Kidney capillary endothelial cell (primary cell): Measurements from ENCODE around the gene ATP8A1.

Source experiments
- DNase-seq: peaks from one replicate; pipeline ENCODE4 v3.0.0-alpha.2; 2018; ENCODE audit warnings: low spot score

The ATP8A1 gene

DNA sequence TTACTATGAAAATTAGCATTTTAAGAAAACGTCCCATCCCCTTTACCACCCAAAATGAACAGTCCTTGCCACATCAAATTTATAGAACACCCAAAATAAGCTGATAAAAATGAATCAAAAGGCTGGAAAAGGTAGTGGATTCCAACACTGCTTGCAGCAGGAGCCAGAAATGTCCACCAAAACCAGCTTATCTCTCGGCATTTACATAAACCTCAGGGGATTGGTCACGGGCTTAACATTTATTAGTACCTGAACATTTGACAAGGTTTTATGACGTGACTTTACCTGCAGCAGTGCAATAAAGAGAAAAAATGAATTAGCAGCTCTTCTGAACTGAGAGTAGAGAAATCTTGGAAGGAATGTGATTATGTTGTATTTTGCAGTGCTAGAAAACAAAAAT is 31.6 kb downstream of the ATP8A1 start:
- DNase-seq, result no peak

DNA sequence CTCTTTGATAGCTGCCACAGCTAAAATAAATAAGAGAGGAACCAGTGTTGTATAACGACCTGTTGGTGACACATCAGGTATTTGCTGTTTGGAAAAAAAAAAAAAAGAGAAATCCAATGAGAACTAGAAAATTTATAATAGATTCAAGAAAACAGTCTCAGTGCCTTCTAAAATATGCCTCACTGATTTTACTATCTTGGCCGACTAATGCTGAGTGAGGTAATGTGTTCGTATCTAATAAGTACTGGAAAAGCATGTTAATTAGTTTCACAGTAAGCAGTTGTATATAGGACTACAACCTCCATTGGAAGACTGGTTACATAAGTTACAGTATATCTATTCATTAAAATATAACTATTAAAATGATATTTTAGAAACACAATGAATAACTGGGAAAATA is 32.4 kb downstream of the ATP8A1 start:
- DNase-seq, result no peak

DNA sequence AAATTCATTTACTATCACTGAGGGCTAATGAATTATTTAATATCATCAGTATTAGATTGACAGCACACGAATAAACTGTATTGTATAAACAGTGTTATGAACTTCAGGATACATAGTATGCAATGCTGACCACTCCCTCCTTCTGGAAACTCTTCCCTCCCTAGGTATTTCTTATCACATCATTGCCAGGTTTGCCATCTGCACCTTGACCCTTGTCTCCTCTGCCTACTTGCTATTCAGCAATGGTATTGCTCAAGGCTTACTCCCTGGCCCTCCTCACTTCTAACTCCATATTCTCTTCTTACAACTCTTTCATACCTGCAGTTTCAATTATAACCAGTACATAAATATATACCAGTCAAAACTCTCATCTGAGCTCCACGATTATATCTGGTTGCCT is 38.9 kb downstream of the ATP8A1 start:
- DNase-seq, result no peak

GRCh38 chr4:42617030-42617429 is 39.9 kb downstream of the ATP8A1 start:
- no peak for DNase-seq

- DNase-seq, result no peak
Measured at GRCh38 chr4:42616572-42616971, 40.3 kb downstream of the ATP8A1 start.

DNA sequence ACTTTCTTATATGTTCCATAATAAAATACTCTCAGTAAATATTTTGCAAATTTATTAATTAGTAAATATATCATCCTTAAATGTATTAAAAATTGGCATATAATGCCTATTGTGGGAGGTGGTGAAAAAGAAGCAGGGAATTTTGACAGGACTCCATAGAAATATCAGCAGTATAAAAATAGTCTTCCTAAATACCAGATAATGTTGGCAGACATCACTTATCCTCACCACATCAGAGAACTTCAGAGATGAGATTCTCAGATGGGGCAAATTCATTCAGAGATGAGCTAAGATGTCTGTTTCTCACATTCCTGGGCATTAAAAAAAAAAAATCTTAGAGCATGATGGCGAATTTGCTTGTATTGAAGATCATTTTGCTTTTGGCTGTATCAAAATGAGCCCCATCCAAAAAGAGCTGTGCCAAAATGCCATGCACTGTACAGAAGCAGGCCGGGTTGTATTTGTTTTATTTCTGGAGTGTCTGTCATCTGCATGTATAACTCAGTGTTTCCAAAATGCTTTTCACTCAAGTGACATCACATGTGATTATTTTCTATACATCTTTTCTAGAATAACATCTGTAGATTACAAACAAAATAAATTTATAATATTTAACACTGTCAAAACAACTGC is 41.7 kb downstream of the ATP8A1 start:
- no peak for DNase-seq

- no peak for DNase-seq
Measured at GRCh38 chr4:42612898-42613297, 44.0 kb downstream of the ATP8A1 start.

DNA sequence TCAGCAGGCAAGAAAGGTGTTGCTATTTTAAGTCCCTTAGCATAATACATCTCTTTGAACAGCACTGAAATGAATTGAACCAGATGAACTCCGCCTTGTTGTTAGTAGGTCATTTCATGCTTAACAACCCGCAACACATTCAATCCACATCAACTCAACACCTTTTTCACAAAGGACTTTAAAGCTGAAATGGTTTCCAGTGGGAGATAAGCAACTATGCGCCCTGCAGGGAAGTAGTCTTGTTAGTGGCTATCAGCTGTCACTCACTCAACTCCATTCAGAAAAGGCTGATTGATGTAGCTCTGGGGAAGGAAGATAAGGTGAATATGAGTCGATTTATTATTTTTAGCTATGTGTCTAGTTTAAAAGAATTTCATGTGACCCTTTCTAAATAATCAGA is 46.0 kb downstream of the ATP8A1 start:
- DNase-seq, result no peak

GRCh38 chr4:42609051-42609450 is 47.9 kb downstream of the ATP8A1 start:
- DNase-seq, result no peak

DNA sequence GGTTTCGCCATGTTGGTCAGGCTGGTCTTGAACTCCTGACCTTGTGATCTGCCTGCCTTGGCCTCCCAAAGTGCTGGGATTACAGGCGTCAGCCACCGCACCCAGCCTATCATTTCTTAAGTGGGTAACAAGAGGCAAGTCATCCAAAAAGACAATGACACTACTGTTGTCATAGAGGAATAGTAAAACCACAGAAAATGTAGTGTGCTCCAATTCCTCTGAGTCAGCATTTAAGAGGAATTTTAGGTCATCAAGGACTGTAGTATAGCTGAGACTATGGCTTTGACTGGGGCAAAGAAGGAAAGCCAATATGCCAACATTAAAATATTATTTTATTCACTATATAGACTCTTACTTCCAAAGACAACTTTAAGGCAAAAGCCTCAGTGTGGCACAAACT is 48.4 kb downstream of the ATP8A1 start:
- no peak for DNase-seq

- DNase-seq, result no peak
Measured at GRCh38 chr4:42607011-42607726, 49.7 kb downstream of the ATP8A1 start.

GRCh38 chr4:42605264-42605663 is 51.6 kb downstream of the ATP8A1 start:
- no peak for DNase-seq

DNA sequence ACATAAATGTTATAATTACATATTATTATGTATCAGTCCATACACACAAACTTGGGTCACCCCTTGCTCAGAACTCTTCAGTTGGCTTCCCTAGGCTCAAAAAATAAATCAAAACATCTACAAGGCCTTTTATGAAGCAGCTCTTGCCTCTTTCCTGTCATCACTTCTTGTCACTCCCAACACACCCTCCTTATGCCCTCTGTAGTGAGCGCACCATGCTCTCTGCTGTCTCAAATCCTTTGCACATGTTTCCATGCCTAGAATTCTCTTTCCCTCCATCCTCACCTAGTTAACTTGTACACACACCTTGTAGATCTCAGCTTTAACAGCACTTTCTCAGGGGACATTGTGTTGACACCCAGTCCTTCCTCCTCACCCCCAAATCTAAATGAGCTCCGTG is 53.0 kb downstream of the ATP8A1 start:
- no peak for DNase-seq

- no peak for DNase-seq
Measured at GRCh38 chr4:42600578-42600977, 56.3 kb downstream of the ATP8A1 start.

DNA sequence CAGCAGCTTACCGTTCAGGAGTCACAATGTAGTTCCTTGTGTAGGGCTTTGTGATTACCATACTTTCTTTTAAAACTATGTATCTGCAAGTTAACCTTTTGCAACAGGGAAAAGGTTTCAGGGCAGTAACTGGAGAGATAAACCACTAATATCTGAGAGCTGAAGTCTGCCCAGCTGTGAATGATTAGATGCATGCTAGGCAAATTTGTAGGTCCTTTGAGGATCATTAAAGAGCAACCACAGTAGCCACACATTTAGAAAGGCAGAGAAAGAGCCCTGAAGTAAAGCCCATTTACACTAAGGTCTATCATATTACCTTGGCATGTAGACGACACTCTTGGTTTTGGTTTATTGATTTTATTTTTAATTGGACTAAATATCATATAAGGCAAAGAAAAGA is 60.0 kb downstream of the ATP8A1 start:
- DNase-seq, result no peak

- no peak for DNase-seq
Measured at GRCh38 chr4:42594888-42595287, 62.0 kb downstream of the ATP8A1 start.

DNA sequence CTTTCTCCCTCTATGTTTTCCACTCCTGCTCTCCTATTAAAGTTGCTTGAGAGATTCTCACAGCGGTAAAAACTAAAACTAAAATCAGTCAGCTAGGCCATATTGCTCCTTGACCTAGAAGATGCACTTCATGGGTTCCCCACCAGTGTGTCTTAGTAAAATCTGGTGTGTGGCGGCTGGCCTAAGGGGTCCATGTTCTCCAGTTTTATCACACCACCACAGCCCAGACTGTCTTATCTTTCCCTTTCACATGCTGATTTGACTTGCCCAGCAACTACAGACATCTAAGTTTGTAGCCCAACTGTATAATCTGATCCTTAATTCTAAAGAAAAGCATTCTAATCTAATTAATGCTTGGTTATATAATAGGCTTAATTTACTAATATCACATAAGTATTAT is 68.0 kb downstream of the ATP8A1 start:
- DNase-seq, result no peak

DNA sequence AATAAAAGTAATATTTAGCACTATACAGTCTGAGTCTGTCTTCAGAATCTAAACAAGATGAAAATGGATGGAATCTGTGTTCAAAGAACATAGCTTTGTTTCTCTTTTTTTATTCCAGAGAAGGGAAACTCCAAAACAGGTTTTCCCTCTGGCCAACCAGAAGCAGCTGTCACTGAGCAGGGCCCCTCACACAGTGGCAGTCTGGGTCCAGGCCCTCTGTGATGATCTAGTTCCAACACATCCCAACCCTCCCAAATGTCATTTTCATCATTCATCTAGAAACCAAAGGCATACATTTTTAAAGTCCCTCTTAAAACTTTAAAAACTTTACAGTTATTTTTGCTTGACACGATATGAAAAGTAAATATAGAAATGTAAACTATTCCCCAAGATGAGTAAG is 70.1 kb downstream of the ATP8A1 start:
- DNase-seq, result no peak

- DNase-seq, result no peak
Measured at GRCh38 chr4:42579903-42580302, 77.0 kb downstream of the ATP8A1 start.

DNA sequence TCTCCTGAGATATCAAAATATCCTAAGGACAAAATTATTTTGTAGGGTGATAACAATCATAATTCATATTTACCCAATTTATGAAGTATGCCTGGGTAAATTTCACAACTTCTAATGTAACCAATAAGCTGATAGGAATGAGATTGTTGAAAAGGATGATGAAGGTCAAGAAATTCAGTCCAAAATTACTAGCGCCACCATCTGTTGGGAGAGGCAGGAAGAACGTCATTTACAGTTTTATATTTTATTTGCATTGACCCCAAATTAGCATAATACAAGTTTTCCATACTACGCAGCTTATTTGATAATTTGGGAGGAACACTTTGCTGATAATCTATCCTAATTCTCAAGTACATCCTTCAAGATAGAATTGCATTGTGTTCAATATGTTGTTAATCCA is 78.7 kb downstream of the ATP8A1 start:
- DNase-seq, result no peak

- DNase-seq, result no peak
Measured at GRCh38 chr4:42574870-42575430, 82.0 kb downstream of the ATP8A1 start.

DNA sequence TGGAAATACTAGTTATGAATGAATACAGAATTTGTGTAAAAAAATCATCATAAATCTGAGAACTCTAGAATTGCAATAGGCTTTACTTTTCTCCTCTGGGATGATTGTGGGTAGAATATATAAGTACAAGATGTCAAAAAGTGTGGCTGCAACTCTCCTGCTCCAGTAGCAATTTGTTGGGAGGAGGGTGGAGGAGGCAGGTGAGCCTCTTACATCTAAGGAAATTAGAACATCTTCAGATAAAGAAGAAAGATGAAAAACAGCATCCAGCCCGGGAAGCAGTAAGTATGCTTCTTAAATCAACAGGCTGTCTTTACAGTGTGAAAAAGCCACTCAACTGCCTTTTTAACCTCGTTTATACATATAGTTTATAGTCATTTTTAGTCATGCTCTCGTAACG is 83.7 kb downstream of the ATP8A1 start:
- DNase-seq, result no peak

DNA sequence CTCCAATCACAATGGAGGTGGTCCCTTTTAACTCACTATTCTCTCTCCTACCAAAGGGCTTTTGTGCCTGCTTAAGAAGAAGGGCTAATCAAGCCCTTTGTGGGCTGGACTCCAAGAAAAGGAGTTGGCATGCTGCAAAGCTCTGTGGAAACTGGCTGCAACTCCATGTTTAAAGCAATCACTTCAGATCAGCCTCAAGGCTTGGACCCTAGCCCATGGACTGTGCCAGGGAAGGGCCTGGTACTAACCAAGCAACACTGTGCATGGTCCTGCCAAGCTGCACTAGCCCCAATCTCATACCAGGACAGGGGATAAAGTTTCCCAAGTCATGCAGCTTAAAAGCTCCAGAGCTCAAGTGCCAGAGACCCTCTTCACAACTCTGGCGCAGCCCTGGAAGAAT is 86.7 kb downstream of the ATP8A1 start:
- no peak for DNase-seq
